Ishikawa (cell line): ENCODE measurements around the gene NKAIN2.

Experiments
- CEBPB ChIP-seq: IDR thresholded peaks from 2 replicates; pipeline ENCODE4 v1.6.1; 2012
- CREB1 ChIP-seq: IDR thresholded peaks from 2 replicates; pipeline ENCODE4 v1.6.1; 2012; ENCODE audit warnings: low read depth
- EGR1 ChIP-seq: IDR thresholded peaks from 2 replicates; pipeline ENCODE4 v1.6.1; 2012
- EP300 ChIP-seq: IDR thresholded peaks from 2 replicates; pipeline ENCODE4 v1.6.1; 2012; ENCODE audit warnings: borderline replicate concordance
- FOXM1 ChIP-seq: IDR thresholded peaks from 2 replicates; pipeline ENCODE4 v1.6.1; 2012; ENCODE audit warnings: low read depth, borderline replicate concordance
- MAX ChIP-seq: IDR thresholded peaks from 2 replicates; pipeline ENCODE4 v1.6.1; 2012
- NFIC ChIP-seq: IDR thresholded peaks from 2 replicates; pipeline ENCODE4 v1.6.1; 2012
- RAD21 ChIP-seq: IDR thresholded peaks from 2 replicates; pipeline ENCODE4 v1.6.1; 2012; ENCODE audit warnings: low read depth
- TAF1 ChIP-seq: IDR thresholded peaks from 2 replicates; pipeline ENCODE4 v1.6.1; 2012; ENCODE audit warnings: low read depth, mild to moderate bottlenecking
- TCF12 ChIP-seq: IDR thresholded peaks from 2 replicates; pipeline ENCODE4 v1.6.1; 2012; ENCODE audit warnings: low read depth
- TEAD4 ChIP-seq: IDR thresholded peaks from 2 replicates; pipeline ENCODE4 v1.6.1; 2012
- USF1 ChIP-seq: IDR thresholded peaks from 2 replicates; pipeline ENCODE4 v1.6.1; 2012
- YY1 ChIP-seq: IDR thresholded peaks from 2 replicates; pipeline ENCODE4 v1.6.1; 2012; ENCODE audit warnings: low read depth
- ZBTB7A ChIP-seq: IDR thresholded peaks from 2 replicates; pipeline ENCODE4 v1.6.1; 2012; ENCODE audit warnings: low read depth
- TF ChIP-seq, protein P1 (sequence below): IDR thresholded peaks from 2 replicates; pipeline ENCODE4 v1.6.1; 2012; ENCODE audit warnings: low read depth, mild to moderate bottlenecking

Gene NKAIN2

GRCh38 chr6:124131779-124132178 is 328.1 kb downstream of the NKAIN2 start:
- TF ChIP-seq CREB1 (no peak), FOXM1 (no peak), ZBTB7A (no peak)
- TF ChIP-seq, protein P1, sequence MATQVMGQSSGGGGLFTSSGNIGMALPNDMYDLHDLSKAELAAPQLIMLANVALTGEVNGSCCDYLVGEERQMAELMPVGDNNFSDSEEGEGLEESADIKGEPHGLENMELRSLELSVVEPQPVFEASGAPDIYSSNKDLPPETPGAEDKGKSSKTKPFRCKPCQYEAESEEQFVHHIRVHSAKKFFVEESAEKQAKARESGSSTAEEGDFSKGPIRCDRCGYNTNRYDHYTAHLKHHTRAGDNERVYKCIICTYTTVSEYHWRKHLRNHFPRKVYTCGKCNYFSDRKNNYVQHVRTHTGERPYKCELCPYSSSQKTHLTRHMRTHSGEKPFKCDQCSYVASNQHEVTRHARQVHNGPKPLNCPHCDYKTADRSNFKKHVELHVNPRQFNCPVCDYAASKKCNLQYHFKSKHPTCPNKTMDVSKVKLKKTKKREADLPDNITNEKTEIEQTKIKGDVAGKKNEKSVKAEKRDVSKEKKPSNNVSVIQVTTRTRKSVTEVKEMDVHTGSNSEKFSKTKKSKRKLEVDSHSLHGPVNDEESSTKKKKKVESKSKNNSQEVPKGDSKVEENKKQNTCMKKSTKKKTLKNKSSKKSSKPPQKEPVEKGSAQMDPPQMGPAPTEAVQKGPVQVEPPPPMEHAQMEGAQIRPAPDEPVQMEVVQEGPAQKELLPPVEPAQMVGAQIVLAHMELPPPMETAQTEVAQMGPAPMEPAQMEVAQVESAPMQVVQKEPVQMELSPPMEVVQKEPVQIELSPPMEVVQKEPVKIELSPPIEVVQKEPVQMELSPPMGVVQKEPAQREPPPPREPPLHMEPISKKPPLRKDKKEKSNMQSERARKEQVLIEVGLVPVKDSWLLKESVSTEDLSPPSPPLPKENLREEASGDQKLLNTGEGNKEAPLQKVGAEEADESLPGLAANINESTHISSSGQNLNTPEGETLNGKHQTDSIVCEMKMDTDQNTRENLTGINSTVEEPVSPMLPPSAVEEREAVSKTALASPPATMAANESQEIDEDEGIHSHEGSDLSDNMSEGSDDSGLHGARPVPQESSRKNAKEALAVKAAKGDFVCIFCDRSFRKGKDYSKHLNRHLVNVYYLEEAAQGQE, result no peak

- TF ChIP-seq YY1, result no peak
- TF ChIP-seq EGR1, result no peak
- no peak for TF ChIP-seq NFIC
- TF ChIP-seq ZBTB7A, result no peak
- no peak for TF ChIP-seq USF1
- TF ChIP-seq TCF12, result no peak
- no peak for TF ChIP-seq RAD21
- TF ChIP-seq EP300, result no peak
- TF ChIP-seq CREB1, result no peak
- TF ChIP-seq, protein P1, result no peak
- no peak for TF ChIP-seq TEAD4
- no peak for TF ChIP-seq MAX
- no peak for TF ChIP-seq CEBPB
- no peak for TF ChIP-seq FOXM1
- no peak for TF ChIP-seq TAF1
These were observed 328.6 kb downstream of the NKAIN2 start for GRCh38 chr6:124132256-124132655.

GRCh38 chr6:124142852-124143251 is 339.2 kb downstream of the NKAIN2 start:
- TF ChIP-seq CREB1, result no peak
- no peak for TF ChIP-seq YY1
- TF ChIP-seq TAF1, result no peak
- no peak for TF ChIP-seq FOXM1
- no peak for TF ChIP-seq RAD21
- TF ChIP-seq TEAD4, result no peak
- TF ChIP-seq, protein P1, result no peak
- no peak for TF ChIP-seq NFIC
- no peak for TF ChIP-seq TCF12

DNA sequence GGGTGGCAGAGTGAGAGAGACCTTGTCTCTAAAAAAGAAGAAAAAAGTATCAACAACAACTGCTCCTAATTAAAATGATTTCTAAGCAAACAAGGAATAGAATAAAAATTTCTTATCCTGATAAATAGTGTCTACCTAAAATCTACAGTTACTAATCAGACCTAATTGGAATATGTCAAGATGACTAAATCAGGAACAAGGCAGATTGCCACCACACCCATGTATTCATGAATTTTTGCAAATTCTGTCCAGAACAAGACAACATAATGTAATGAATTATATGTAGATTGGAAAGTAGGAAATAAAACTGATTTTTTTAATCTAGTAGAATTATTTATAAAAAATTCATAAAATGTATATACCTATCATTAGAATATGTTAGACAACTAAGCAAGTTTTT is 339.8 kb downstream of the NKAIN2 start:
- TF ChIP-seq RAD21 (no peak), CEBPB (no peak), MAX (no peak), ZBTB7A (no peak), NFIC (no peak), TEAD4 (no peak), TCF12 (no peak), CREB1 (no peak), TAF1 (no peak), YY1 (no peak), FOXM1 (no peak), EGR1 (no peak), EP300 (no peak), USF1 (no peak)
- TF ChIP-seq, protein P1, result no peak
